BLaER1 treated with 17β-estradiol and CSF1 and Interleukin-3, amounts not matched to agents 10 nM and 100 nM (cell line): ENCODE data around the gene SIPA1.
"Not testable (repeated sequence)": the region's sequence is repeated elsewhere in the genome, so short reads cannot be mapped to it uniquely, and the experiment has no call there.

Experiments used
- H3K27ac ChIP-seq, 11 experiments: shearing (Covaris generic); formaldehyde crosslinking; 2 replicates each; pipeline ENCODE4 v1.8.1; 2022
- H3K27me3 ChIP-seq, 11 experiments: shearing (Covaris generic); formaldehyde crosslinking; 2 replicates each; pipeline ENCODE4 v1.8.1; 2022
- H3K36me3 ChIP-seq, 11 experiments: shearing (Covaris generic); formaldehyde crosslinking; 2 replicates each; pipeline ENCODE4 v1.8.1; 2022
- H3K4me1 ChIP-seq, 10 experiments: shearing (Covaris generic); formaldehyde crosslinking; 2 replicates each; pipeline ENCODE4 v1.8.1; 2022
- H3K4me2 ChIP-seq, 11 experiments: shearing (Covaris generic); formaldehyde crosslinking; 2 replicates each; pipeline ENCODE4 v1.8.1; 2022
- H3K4me3 ChIP-seq, 10 experiments: shearing (Covaris generic); formaldehyde crosslinking; 2 replicates each; pipeline ENCODE4 v1.8.1; 2022
- H3K9ac ChIP-seq, 11 experiments: shearing (Covaris generic); formaldehyde crosslinking; 2 replicates each; pipeline ENCODE4 v1.8.1; 2022
- H3K9me3 ChIP-seq, 11 experiments: shearing (Covaris generic); formaldehyde crosslinking; replicated peaks in 1 of 11; 2 replicates each; pipeline ENCODE4 v1.8.1; 2022
- H4K20me1 ChIP-seq, 11 experiments: shearing (Covaris generic); formaldehyde crosslinking; 2 replicates each; pipeline ENCODE4 v1.8.1; 2022
- Cebpa-rat ChIP-seq, 11 experiments: shearing (Covaris generic); IDR thresholded peaks; 2 replicates each; pipeline ENCODE4 v1.8.1; 2022

Gene SIPA1

GRCh38 chr11:65653229-65654225 is 15.6 kb downstream of the SIPA1 start:
- Histone ChIP-seq H3K27me3 (no peaks in the 10 kb centered on the region), H3K4me3 (peak overlapping the region; percentile 46 to 71 (median 60)), H3K4me1 (peaks cover 57 to 75% (median 61%) of the 10 kb centered on the region in 10 experiments), H3K9me3 (no peaks in the 10 kb centered on the region), H3K27ac (peak overlapping the region; percentile 73 to 96 (median 91)), H3K9ac (peak overlapping the region; percentile 81 to 92 (median 88)), H4K20me1 (peaks cover 9 to 93% (median 56%) of the 10 kb centered on the region in 11 experiments; a peak in 20 of 22 replicates), H3K36me3 (peaks cover 77 to 88% (median 84%) of the 10 kb centered on the region in 11 experiments), H3K4me2 (peak overlapping the region; percentile 83 to 96 (median 93))
- TF ChIP-seq Cebpa-rat (IDR thresholded peaks at IDR 0.05), result no peak

- peaks cover 77 to 88% (median 84%) of the 10 kb centered on the region in 11 experiments for H3K36me3 ChIP-seq
- peak overlapping the region in 4 of 10 experiments; percentile 59 to 71 (median 60); a peak in 5 of 20 replicates for H3K4me3 ChIP-seq
- peak overlapping the region; percentile 83 to 96 (median 93) for H3K4me2 ChIP-seq
- peaks cover 49 to 66% (median 53%) of the 10 kb centered on the region in 10 experiments for H3K4me1 ChIP-seq
- H4K20me1 ChIP-seq, result peaks cover 21 to 93% (median 55%) of the 10 kb centered on the region in 11 experiments; a peak in 20 of 22 replicates
- H3K9me3 ChIP-seq, result no peaks in the 10 kb centered on the region
- H3K9ac ChIP-seq, result peak overlapping the region; percentile 81 to 92 (median 88)
- no peaks in the 10 kb centered on the region for H3K27me3 ChIP-seq
- no peak for TF ChIP-seq Cebpa-rat (IDR thresholded peaks at IDR 0.05)
- H3K27ac ChIP-seq, result peak overlapping the region; percentile 73 to 96 (median 91); a peak in 21 of 22 replicates
Measured at GRCh38 chr11:65654375-65655349, 16.8 kb downstream of the SIPA1 start.

- no peak overlapping the region for H3K4me3 ChIP-seq
- peaks cover 38 to 66% (median 47%) of the 10 kb centered on the region in 10 experiments for H3K4me1 ChIP-seq
- H3K27ac ChIP-seq, result peak overlapping the region in 3 of 11 experiments; percentile 16 to 96 (median 29); a peak in 5 of 22 replicates
- no peak for TF ChIP-seq Cebpa-rat (IDR thresholded peaks at IDR 0.05)
- H3K36me3 ChIP-seq, result peaks cover 77 to 88% (median 84%) of the 10 kb centered on the region in 11 experiments
- peak overlapping the region in 8 of 11 experiments; percentile 9 to 89 (median 32); a peak in 9 of 22 replicates for H3K9ac ChIP-seq
- peak overlapping the region in 2 of 11 experiments; percentile 94 to 96; a peak in 2 of 22 replicates for H3K4me2 ChIP-seq
- H3K27me3 ChIP-seq, result no peaks in the 10 kb centered on the region
- H3K9me3 ChIP-seq, result no peaks in the 10 kb centered on the region
- peaks cover 29 to 93% (median 55%) of the 10 kb centered on the region in 11 experiments; a peak in 20 of 22 replicates for H4K20me1 ChIP-seq
Measured at GRCh38 chr11:65655570-65656332, 17.9 kb downstream of the SIPA1 start.

- Histone ChIP-seq H3K27me3 (no peaks in the 10 kb centered on the region), H3K36me3 (peaks cover 82 to 90% (median 86%) of the 10 kb centered on the region in 11 experiments)
Measured at GRCh38 chr11:65657426-65657825, 19.5 kb downstream of the SIPA1 start.

GRCh38 chr11:65658174-65659021 is 20.5 kb downstream of the SIPA1 start:
- no peak overlapping the region for H3K27ac ChIP-seq
- H3K36me3 ChIP-seq, result peaks cover 82 to 88% (median 84%) of the 10 kb centered on the region in 11 experiments
- peaks cover 31 to 88% (median 60%) of the 10 kb centered on the region in 11 experiments; a peak in 21 of 22 replicates for H4K20me1 ChIP-seq
- H3K27me3 ChIP-seq, result no peaks in the 10 kb centered on the region
- H3K4me1 ChIP-seq, result peaks cover 29 to 57% (median 40%) of the 10 kb centered on the region in 10 experiments
- no peak overlapping the region for H3K4me3 ChIP-seq
- TF ChIP-seq Cebpa-rat (IDR thresholded peaks at IDR 0.05), result no peak
- no peak overlapping the region for H3K4me2 ChIP-seq
- no peaks in the 10 kb centered on the region for H3K9me3 ChIP-seq
- H3K9ac ChIP-seq, result peak overlapping the region in 5 of 11 experiments; percentile 5 to 96 (median 19); a peak in 4 of 22 replicates

More at GRCh38 chr11:65657426-65657825, 19.5 kb downstream of the SIPA1 start:
- H4K20me1 ChIP-seq, result peaks cover 31 to 92% (median 60%) of the 10 kb centered on the region in 11 experiments; a peak in 21 of 22 replicates
- no peak overlapping the region for H3K4me3 ChIP-seq
- H3K9me3 ChIP-seq, result no peaks in the 10 kb centered on the region
- no peak overlapping the region for H3K4me2 ChIP-seq
- H3K4me1 ChIP-seq, result peaks cover 35 to 62% (median 45%) of the 10 kb centered on the region in 10 experiments
- H3K27ac ChIP-seq, result no peak overlapping the region
- TF ChIP-seq Cebpa-rat (IDR thresholded peaks at IDR 0.05), result no peak
- peak overlapping the region in 5 of 11 experiments; percentile 13 to 38 (median 18); a peak in 4 of 22 replicates for H3K9ac ChIP-seq

- Histone ChIP-seq H4K20me1 (peaks cover 31 to 72% (median 60%) of the 10 kb centered on the region in 11 experiments; a peak in 21 of 22 replicates), H3K4me3 (no peak overlapping the region), H3K27ac (no peak overlapping the region), H3K4me1 (peaks cover 24 to 51% (median 36%) of the 10 kb centered on the region in 10 experiments), H3K27me3 (no peaks in the 10 kb centered on the region), H3K9ac (peak overlapping the region; percentile 2 to 96 (median 90); a peak in 16 of 22 replicates), H3K4me2 (peak overlapping the region in 2 of 11 experiments; percentile 100; a peak in 2 of 22 replicates), H3K9me3 (no peaks in the 10 kb centered on the region), H3K36me3 (peaks cover 66 to 71% (median 68%) of the 10 kb centered on the region in 11 experiments)
- TF ChIP-seq Cebpa-rat (IDR thresholded peaks at IDR 0.05), result no peak
Measured at GRCh38 chr11:65660038-65660437, 22.1 kb downstream of the SIPA1 start.

GRCh38 chr11:65660908-65661307 is 23.0 kb downstream of the SIPA1 start:
- Histone ChIP-seq H4K20me1 (peaks cover 31 to 64% (median 56%) of the 10 kb centered on the region in 11 experiments; a peak in 21 of 22 replicates), H3K4me1 (peaks cover 23 to 43% (median 32%) of the 10 kb centered on the region in 10 experiments), H3K36me3 (peaks cover 58 to 63% (median 59%) of the 10 kb centered on the region in 11 experiments), H3K4me2 (peak overlapping the region; percentile 93 to 100 (median 99); a peak in 19 of 22 replicates), H3K4me3 (peak overlapping the region in 9 of 10 experiments; percentile 78 to 98 (median 91); a peak in 13 of 20 replicates), H3K9ac (peak overlapping the region; percentile 85 to 96 (median 91); a peak in 21 of 22 replicates), H3K27ac (peak overlapping the region in 1 of 11 experiments; percentile 94; a peak in 1 of 22 replicates)
- not testable (repeated sequence) for H3K27me3 ChIP-seq, H3K9me3 ChIP-seq
